NB4 (cell line): Measurements from ENCODE around the gene MTHFS.

Experiments used
- POLR2A ChIP-seq: IDR thresholded peaks from 2 replicates; pipeline ENCODE4 v1.6.1; 2011; ENCODE audit warnings: mild to moderate bottlenecking; ENCODE audit not compliant: insufficient read length; ENCODE audit errors: extremely low read depth
- TF ChIP-seq, protein P1 (sequence below): IDR thresholded peaks from 2 replicates; pipeline ENCODE4 v1.6.1; 2011; ENCODE audit warnings: low read depth, low read length
- TF ChIP-seq, protein P2 (sequence below): IDR thresholded peaks from one replicate; pipeline ENCODE4 v1.5.1; 2012; ENCODE audit warnings: low read depth, low read length

DNA sequence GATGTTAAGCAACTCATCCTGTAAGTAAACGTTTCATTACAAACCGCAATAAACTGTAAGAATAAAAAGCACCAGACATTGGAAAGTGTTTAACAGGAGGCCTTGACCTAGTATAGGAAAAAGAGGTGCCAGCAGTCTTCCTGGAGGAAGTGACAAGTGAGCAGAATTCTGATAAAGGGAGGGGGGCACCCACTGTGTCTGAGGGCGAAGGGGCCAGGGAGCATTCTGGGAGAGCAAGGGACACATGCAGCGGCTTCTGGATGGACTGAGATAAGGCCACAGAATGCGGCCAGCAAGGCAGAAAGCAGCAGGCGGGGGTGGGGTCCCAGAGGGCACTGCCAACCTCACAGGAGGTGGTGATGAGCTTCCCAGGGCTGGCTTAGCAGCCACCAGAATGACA is 80.2 kb downstream of the MTHFS start:
- TF ChIP-seq, protein P1, sequence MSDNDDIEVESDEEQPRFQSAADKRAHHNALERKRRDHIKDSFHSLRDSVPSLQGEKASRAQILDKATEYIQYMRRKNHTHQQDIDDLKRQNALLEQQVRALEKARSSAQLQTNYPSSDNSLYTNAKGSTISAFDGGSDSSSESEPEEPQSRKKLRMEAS, result no peak
- TF ChIP-seq, protein P2, sequence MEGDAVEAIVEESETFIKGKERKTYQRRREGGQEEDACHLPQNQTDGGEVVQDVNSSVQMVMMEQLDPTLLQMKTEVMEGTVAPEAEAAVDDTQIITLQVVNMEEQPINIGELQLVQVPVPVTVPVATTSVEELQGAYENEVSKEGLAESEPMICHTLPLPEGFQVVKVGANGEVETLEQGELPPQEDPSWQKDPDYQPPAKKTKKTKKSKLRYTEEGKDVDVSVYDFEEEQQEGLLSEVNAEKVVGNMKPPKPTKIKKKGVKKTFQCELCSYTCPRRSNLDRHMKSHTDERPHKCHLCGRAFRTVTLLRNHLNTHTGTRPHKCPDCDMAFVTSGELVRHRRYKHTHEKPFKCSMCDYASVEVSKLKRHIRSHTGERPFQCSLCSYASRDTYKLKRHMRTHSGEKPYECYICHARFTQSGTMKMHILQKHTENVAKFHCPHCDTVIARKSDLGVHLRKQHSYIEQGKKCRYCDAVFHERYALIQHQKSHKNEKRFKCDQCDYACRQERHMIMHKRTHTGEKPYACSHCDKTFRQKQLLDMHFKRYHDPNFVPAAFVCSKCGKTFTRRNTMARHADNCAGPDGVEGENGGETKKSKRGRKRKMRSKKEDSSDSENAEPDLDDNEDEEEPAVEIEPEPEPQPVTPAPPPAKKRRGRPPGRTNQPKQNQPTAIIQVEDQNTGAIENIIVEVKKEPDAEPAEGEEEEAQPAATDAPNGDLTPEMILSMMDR, result no peak
- TF ChIP-seq POLR2A, result no peak
